ENCODE measurements around the gene NF1.

GRCh38 chr17:31374503-31374902 is 279.7 kb downstream of the NF1 start:
- TF ChIP-seq CTCF (IDR thresholded peaks at IDR 0.05; ENCODE audit: poor library complexity) (no peak), EZH2phosphoT487 (IDR thresholded peaks at IDR 0.05; ENCODE audit: low read depth, severe bottlenecking, unreplicated experiment) (no peak)
